Measurements from ENCODE around the gene TRAF7.

DNA sequence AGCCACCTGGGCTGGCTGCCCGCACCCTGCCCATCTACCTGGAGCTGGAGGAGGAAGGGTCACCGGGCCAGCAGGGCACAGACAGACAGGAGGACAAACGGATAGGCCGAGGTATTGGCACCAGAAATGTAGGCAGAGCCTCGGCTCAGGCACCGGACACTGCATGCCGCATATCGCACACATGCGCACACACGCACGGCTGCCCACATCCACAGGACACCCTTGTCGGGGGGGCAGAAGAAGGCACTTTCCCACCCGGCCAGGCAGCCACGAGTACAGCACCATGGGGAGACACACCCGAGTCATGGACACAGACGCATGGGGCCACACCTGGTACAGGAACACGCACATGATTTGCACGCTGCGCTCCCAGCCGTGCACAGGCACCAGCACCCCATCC lies 26.4 kb downstream of the TRAF7 start:
- TF ChIP-seq, protein P1, sequence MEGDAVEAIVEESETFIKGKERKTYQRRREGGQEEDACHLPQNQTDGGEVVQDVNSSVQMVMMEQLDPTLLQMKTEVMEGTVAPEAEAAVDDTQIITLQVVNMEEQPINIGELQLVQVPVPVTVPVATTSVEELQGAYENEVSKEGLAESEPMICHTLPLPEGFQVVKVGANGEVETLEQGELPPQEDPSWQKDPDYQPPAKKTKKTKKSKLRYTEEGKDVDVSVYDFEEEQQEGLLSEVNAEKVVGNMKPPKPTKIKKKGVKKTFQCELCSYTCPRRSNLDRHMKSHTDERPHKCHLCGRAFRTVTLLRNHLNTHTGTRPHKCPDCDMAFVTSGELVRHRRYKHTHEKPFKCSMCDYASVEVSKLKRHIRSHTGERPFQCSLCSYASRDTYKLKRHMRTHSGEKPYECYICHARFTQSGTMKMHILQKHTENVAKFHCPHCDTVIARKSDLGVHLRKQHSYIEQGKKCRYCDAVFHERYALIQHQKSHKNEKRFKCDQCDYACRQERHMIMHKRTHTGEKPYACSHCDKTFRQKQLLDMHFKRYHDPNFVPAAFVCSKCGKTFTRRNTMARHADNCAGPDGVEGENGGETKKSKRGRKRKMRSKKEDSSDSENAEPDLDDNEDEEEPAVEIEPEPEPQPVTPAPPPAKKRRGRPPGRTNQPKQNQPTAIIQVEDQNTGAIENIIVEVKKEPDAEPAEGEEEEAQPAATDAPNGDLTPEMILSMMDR (IDR thresholded peaks at IDR 0.05), result no peak
- TF ChIP-seq POLR2A (IDR thresholded peaks at IDR 0.05; ENCODE audit: low read depth), result no peak
